Measurements from ENCODE around the gene SPINK14. TPM values are rescaled to one million over a fixed set of nuclear protein-coding genes. Genes with fewer than 3 reads are reported as not detected.
A peak's percentile ranks its signal among the peaks of the same experiment; 100 is the strongest.

The SPINK14 gene
- total and polyA plus RNA-seq, 4 donors = not detected

- H3K9me3 ChIP-seq (ENCODE audit: control insufficient read depth, low read length) = no peaks in the 10 kb centered on the region
- no peak for ATAC-seq (ENCODE audit: low FRiP score)
- no peaks in the 10 kb centered on the region for H3K4me1 ChIP-seq (ENCODE audit: control insufficient read depth in 1 of 2, insufficient read depth in 2 of 2, low read length in 2 of 2)
- no peak overlapping the region for H3K4me3 ChIP-seq (ENCODE audit: low read length in 2 of 2)
- no peak for DNase-seq
- WGBS, 2 donors = 31 to 36% methylated on average over 3 of the region's 3 CpGs
- intact Hi-C loops (cut with DNase I) = loop anchor here in 1 of 2 donors (5.0 kb wide), 1 partner anchor 553 kb away; no protein-coding TSS in a partner anchor
- H3K27ac ChIP-seq (ENCODE audit: low read depth in 1 of 2, low read length in 2 of 2) = no peak overlapping the region
- no peaks in the 10 kb centered on the region for H3K36me3 ChIP-seq (ENCODE audit: control insufficient read depth in 1 of 2, insufficient read depth in 2 of 2, low read length in 1 of 2)
- H3K27me3 ChIP-seq (ENCODE audit: control insufficient read depth in 1 of 2, insufficient read depth in 2 of 2, low read length in 1 of 2) = no peaks in the 10 kb centered on the region
These were observed 11.0 kb downstream of the SPINK14 start for GRCh38 chr5:148179234-148179824.

- DNase-seq (no peak), ATAC-seq (ENCODE audit: low FRiP score) (peak; percentile 38)
- Histone ChIP-seq H3K27me3 (ENCODE audit: control insufficient read depth in 1 of 2, insufficient read depth in 2 of 2, low read length in 1 of 2) (no peaks in the 10 kb centered on the region), H3K27ac (ENCODE audit: low read depth in 1 of 2, low read length in 2 of 2) (no peak overlapping the region), H3K4me1 (ENCODE audit: control insufficient read depth in 1 of 2, insufficient read depth in 2 of 2, low read length in 2 of 2) (no peaks in the 10 kb centered on the region), H3K9me3 (ENCODE audit: control insufficient read depth, low read length) (no peaks in the 10 kb centered on the region), H3K36me3 (ENCODE audit: control insufficient read depth in 1 of 2, insufficient read depth in 2 of 2, low read length in 1 of 2) (no peaks in the 10 kb centered on the region), H3K4me3 (ENCODE audit: low read length in 2 of 2) (no peak overlapping the region)
- intact Hi-C loops (cut with DNase I) = loop anchor here in 1 of 2 donors (10.0 kb wide), 1 partner anchor 538 kb away; no protein-coding TSS in a partner anchor
- WGBS, 2 donors = 70 to 73% methylated on average over 3 of the region's 3 CpGs
These were observed 18.1 kb downstream of the SPINK14 start for GRCh38 chr5:148186248-148187003.

GRCh38 chr5:148191010-148191409 lies 22.7 kb downstream of the SPINK14 start:
- intact Hi-C loops (cut with DNase I) = no loop called here
- Histone ChIP-seq H3K27me3 (ENCODE audit: control insufficient read depth in 1 of 2, insufficient read depth in 2 of 2, low read length in 1 of 2) (no peaks in the 10 kb centered on the region), H3K36me3 (ENCODE audit: control insufficient read depth in 1 of 2, insufficient read depth in 2 of 2, low read length in 1 of 2) (no peaks in the 10 kb centered on the region), H3K9me3 (ENCODE audit: control insufficient read depth, low read length) (no peaks in the 10 kb centered on the region), H3K4me3 (ENCODE audit: low read length in 2 of 2) (no peak overlapping the region), H3K4me1 (ENCODE audit: control insufficient read depth in 1 of 2, insufficient read depth in 2 of 2, low read length in 2 of 2) (no peaks in the 10 kb centered on the region), H3K27ac (ENCODE audit: low read depth in 1 of 2, low read length in 2 of 2) (no peak overlapping the region)
- no peak for DNase-seq
- WGBS, 2 donors = 17 to 24% methylated on average over 1 of the region's 1 CpG
- ATAC-seq (ENCODE audit: low FRiP score) = no peak

GRCh38 chr5:148193202-148193601 lies 24.9 kb downstream of the SPINK14 start:
- no peaks in the 10 kb centered on the region for H3K36me3 ChIP-seq (ENCODE audit: control insufficient read depth in 1 of 2, insufficient read depth in 2 of 2, low read length in 1 of 2)
- 91 to 92% methylated on average over 1 of the region's 1 CpG for WGBS, 2 donors
- no peak for ATAC-seq (ENCODE audit: low FRiP score)
- no peak for DNase-seq
- no peak overlapping the region for H3K27ac ChIP-seq (ENCODE audit: low read depth in 1 of 2, low read length in 2 of 2)
- H3K9me3 ChIP-seq (ENCODE audit: control insufficient read depth, low read length) = no peaks in the 10 kb centered on the region
- intact Hi-C loops (cut with DNase I) = no loop called here
- H3K4me1 ChIP-seq (ENCODE audit: control insufficient read depth in 1 of 2, insufficient read depth in 2 of 2, low read length in 2 of 2) = no peaks in the 10 kb centered on the region
- no peak overlapping the region for H3K4me3 ChIP-seq (ENCODE audit: low read length in 2 of 2)
- H3K27me3 ChIP-seq (ENCODE audit: control insufficient read depth in 1 of 2, insufficient read depth in 2 of 2, low read length in 1 of 2) = no peaks in the 10 kb centered on the region

GRCh38 chr5:148201151-148201550 lies 32.8 kb downstream of the SPINK14 start:
- intact Hi-C loops (cut with DNase I) = no loop called here
- H3K36me3 ChIP-seq (ENCODE audit: control insufficient read depth in 1 of 2, insufficient read depth in 2 of 2, low read length in 1 of 2) = no peaks in the 10 kb centered on the region
- H3K27ac ChIP-seq (ENCODE audit: low read depth in 1 of 2, low read length in 2 of 2) = no peak overlapping the region
- no peak overlapping the region for H3K4me3 ChIP-seq (ENCODE audit: low read length in 2 of 2)
- H3K27me3 ChIP-seq (ENCODE audit: control insufficient read depth in 1 of 2, insufficient read depth in 2 of 2, low read length in 1 of 2) = no peaks in the 10 kb centered on the region
- H3K4me1 ChIP-seq (ENCODE audit: control insufficient read depth in 1 of 2, insufficient read depth in 2 of 2, low read length in 2 of 2) = no peaks in the 10 kb centered on the region
- H3K9me3 ChIP-seq (ENCODE audit: control insufficient read depth, low read length) = no peaks in the 10 kb centered on the region
- 77 to 85% methylated on average over 2 of the region's 2 CpGs for WGBS, 2 donors
- DNase-seq (no peak), ATAC-seq (ENCODE audit: low FRiP score) (no peak)

- H3K4me1 ChIP-seq (ENCODE audit: control insufficient read depth in 1 of 2, insufficient read depth in 2 of 2, low read length in 2 of 2) = no peaks in the 10 kb centered on the region
- 85 to 90% methylated on average over 2 of the region's 2 CpGs for whole genome bisulfite sequencing, 2 donors
- ATAC-seq (ENCODE audit: low FRiP score) (no peak), DNase-seq (no peak)
- no peaks in the 10 kb centered on the region for H3K27me3 ChIP-seq (ENCODE audit: control insufficient read depth in 1 of 2, insufficient read depth in 2 of 2, low read length in 1 of 2)
- H3K36me3 ChIP-seq (ENCODE audit: control insufficient read depth in 1 of 2, insufficient read depth in 2 of 2, low read length in 1 of 2) = no peaks in the 10 kb centered on the region
- intact Hi-C loops (cut with DNase I) = no loop called here
- H3K4me3 ChIP-seq (ENCODE audit: low read length in 2 of 2) = no peak within 1 kb of the TSS
- H3K9me3 ChIP-seq (ENCODE audit: control insufficient read depth, low read length) = no peaks in the 10 kb centered on the region
- no peak within 1 kb of the TSS for H3K27ac ChIP-seq (ENCODE audit: low read depth in 1 of 2, low read length in 2 of 2)
These were observed 34.3 kb downstream of the SPINK14 start, which contains the start of gene SPINK6 for GRCh38 chr5:148202531-148203203. Gene SPINK6 (plus strand): TSS chr5:148203042. CDS start chr5:148203097, 55 bp downstream.

- Histone ChIP-seq H3K4me3 (ENCODE audit: low read length in 2 of 2) (no peak overlapping the region), H3K36me3 (ENCODE audit: control insufficient read depth in 1 of 2, insufficient read depth in 2 of 2, low read length in 1 of 2) (no peaks in the 10 kb centered on the region), H3K27ac (ENCODE audit: low read depth in 1 of 2, low read length in 2 of 2) (no peak overlapping the region), H3K9me3 (ENCODE audit: control insufficient read depth, low read length) (no peaks in the 10 kb centered on the region), H3K27me3 (ENCODE audit: control insufficient read depth in 1 of 2, insufficient read depth in 2 of 2, low read length in 1 of 2) (no peaks in the 10 kb centered on the region), H3K4me1 (ENCODE audit: control insufficient read depth in 1 of 2, insufficient read depth in 2 of 2, low read length in 2 of 2) (no peaks in the 10 kb centered on the region)
- ATAC-seq (ENCODE audit: low FRiP score) (no peak), DNase-seq (no peak)
- 82 to 84% methylated on average over 4 of the region's 4 CpGs for WGBS, 2 donors
- intact Hi-C loops (cut with DNase I) = no loop called here
These were observed 36.9 kb downstream of the SPINK14 start for GRCh38 chr5:148205044-148205806.

GRCh38 chr5:148205865-148206264 lies 37.5 kb downstream of the SPINK14 start:
- Histone ChIP-seq H3K36me3 (ENCODE audit: control insufficient read depth in 1 of 2, insufficient read depth in 2 of 2, low read length in 1 of 2) (no peaks in the 10 kb centered on the region), H3K27ac (ENCODE audit: low read depth in 1 of 2, low read length in 2 of 2) (no peak overlapping the region), H3K4me1 (ENCODE audit: control insufficient read depth in 1 of 2, insufficient read depth in 2 of 2, low read length in 2 of 2) (no peaks in the 10 kb centered on the region), H3K4me3 (ENCODE audit: low read length in 2 of 2) (no peak overlapping the region), H3K9me3 (ENCODE audit: control insufficient read depth, low read length) (no peaks in the 10 kb centered on the region), H3K27me3 (ENCODE audit: control insufficient read depth in 1 of 2, insufficient read depth in 2 of 2, low read length in 1 of 2) (no peaks in the 10 kb centered on the region)
- no peak for ATAC-seq (ENCODE audit: low FRiP score)
- intact Hi-C loops (cut with DNase I) = no loop called here
- no peak for DNase-seq
- WGBS, 2 donors = 56 to 65% methylated on average over 1 of the region's 1 CpG
